ENCODE results near the gene VPS51.

DNA sequence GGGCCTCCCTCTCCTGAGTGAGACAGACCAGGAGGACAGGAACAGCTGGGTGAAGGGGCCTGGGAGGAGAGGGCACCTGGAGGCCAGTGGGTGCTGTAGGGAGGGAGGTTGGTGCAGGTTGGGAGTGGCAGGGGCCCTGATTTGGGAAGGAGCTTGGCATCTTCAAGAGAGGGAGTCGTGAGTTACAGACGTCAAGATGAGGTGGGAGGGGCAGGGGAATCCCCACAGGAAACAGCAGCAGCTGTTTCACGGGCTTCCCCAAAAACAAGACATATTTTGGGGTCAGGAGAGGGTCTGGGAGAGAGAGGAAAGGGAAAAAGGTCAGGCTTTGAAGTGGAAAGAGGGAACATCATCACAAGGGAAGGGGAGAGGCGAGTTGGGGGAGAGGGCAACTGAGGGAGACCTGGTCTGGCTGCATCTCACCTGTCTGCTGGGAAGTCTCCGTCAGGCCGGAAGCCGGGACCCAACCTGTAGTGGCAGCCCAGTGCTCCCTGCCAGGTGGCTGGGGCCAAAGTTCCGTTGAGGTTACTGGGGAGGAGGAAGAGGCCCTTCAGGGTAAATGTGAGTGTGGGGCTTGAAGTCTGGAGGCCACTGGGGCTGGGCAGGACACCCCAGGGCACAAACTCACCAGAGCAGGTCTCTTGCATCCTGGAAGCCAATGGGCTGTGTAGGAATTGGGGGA is 42.0 kb upstream of the VPS51 start:
- TF ChIP-seq, protein P1, sequence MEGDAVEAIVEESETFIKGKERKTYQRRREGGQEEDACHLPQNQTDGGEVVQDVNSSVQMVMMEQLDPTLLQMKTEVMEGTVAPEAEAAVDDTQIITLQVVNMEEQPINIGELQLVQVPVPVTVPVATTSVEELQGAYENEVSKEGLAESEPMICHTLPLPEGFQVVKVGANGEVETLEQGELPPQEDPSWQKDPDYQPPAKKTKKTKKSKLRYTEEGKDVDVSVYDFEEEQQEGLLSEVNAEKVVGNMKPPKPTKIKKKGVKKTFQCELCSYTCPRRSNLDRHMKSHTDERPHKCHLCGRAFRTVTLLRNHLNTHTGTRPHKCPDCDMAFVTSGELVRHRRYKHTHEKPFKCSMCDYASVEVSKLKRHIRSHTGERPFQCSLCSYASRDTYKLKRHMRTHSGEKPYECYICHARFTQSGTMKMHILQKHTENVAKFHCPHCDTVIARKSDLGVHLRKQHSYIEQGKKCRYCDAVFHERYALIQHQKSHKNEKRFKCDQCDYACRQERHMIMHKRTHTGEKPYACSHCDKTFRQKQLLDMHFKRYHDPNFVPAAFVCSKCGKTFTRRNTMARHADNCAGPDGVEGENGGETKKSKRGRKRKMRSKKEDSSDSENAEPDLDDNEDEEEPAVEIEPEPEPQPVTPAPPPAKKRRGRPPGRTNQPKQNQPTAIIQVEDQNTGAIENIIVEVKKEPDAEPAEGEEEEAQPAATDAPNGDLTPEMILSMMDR (conservative IDR thresholded peaks at IDR 0.05; ENCODE audit: low read depth in 2 of 2) = no peak
- no peak for TF ChIP-seq EZH2phosphoT487 (IDR thresholded peaks at IDR 0.05; ENCODE audit: unreplicated experiment)
- TF ChIP-seq EZH2 (IDR thresholded peaks at IDR 0.05; ENCODE audit: low read depth, unreplicated experiment) = no peak
- TF ChIP-seq REST (IDR thresholded peaks at IDR 0.05; ENCODE audit: unreplicated experiment) = no peak
- no peak for TF ChIP-seq POLR2AphosphoS5 (IDR thresholded peaks at IDR 0.05; ENCODE audit: low read depth)
